ENCODE results near the gene DNAH17.

DNAH17 gene, protein sequence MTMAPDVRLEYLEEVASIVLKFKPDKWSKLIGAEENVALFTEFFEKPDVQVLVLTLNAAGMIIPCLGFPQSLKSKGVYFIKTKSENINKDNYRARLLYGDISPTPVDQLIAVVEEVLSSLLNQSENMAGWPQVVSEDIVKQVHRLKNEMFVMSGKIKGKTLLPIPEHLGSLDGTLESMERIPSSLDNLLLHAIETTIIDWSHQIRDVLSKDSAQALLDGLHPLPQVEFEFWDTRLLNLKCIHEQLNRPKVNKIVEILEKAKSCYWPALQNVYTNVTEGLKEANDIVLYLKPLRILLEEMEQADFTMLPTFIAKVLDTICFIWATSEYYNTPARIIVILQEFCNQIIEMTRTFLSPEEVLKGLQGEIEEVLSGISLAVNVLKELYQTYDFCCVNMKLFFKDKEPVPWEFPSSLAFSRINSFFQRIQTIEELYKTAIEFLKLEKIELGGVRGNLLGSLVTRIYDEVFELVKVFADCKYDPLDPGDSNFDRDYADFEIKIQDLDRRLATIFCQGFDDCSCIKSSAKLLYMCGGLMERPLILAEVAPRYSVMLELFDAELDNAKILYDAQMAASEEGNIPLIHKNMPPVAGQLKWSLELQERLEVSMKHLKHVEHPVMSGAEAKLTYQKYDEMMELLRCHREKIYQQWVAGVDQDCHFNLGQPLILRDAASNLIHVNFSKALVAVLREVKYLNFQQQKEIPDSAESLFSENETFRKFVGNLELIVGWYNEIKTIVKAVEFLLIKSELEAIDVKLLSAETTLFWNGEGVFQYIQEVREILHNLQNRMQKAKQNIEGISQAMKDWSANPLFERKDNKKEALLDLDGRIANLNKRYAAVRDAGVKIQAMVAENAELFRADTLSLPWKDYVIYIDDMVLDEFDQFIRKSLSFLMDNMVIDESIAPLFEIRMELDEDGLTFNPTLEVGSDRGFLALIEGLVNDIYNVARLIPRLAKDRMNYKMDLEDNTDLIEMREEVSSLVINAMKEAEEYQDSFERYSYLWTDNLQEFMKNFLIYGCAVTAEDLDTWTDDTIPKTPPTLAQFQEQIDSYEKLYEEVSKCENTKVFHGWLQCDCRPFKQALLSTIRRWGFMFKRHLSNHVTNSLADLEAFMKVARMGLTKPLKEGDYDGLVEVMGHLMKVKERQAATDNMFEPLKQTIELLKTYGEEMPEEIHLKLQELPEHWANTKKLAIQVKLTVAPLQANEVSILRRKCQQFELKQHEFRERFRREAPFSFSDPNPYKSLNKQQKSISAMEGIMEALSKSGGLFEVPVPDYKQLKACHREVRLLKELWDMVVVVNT (N-terminal part only)

DNA sequence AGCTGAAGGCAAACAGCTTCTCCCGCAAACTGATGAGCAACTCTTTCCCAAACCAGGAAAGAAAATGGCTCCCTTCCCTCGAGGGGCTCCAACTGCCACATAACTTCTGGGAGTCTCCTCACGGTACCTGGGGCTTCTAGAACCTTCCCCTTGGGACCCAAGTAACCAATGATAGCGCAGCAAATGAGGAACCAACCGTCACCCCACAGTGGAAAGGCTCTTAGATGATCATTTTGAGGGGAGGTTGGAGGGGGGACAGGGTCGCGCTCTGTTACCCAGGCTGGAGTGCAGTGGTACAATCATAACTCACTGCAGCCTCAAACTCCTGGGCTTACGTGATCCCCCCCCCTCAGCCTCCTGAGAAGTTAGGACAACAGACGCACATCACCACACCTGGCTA, at the start of gene DNAH17:
DNAH17 (minus strand) TSS at position 101 of the 400 bp plus-strand sequence. CDS start 2,339 bp downstream, outside the sequence.
- no peak for DNase-seq (ENCODE audit: low read depth in 4 of 4, low spot score in 1 of 4)

DNA sequence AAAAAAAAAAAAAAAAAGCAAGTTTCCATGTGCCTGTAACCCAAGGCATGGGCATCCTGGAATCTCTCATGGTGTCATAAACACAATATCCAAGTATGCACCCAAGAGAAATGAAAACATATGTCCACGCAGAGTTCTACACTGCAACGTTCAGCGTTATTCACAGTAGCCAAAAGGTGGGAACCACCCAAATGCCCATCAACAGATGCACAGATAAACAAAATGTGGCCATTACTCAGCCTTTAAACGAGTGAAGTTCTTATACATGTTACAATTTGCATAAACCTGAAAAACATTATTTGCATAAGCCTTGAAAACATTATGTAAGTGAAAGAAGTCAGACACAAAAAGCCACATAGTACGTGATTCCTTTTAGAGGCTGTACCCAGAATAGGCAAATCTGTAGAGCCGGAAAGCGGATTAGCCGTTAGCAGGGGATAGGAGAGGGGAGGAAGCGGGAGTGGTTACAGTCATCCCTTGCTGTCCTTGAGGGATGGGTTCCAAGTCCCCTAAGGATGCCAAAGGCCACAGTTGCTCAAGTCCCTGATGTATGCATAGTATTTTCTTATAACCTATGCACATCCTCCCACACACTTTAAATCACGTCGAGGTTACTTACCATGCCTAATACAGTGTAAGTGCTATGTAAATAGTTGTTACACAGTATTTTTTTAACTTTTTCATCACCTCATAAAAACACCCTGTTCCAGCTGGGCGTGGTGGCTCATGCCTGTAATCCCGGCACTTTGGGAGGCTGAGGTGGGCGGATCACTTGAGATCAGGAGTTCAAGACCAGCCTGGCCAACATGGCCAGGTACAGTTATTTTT, 47.3 kb upstream of the DNAH17 start:
- DNase-seq (ENCODE audit: low read depth in 4 of 4, low spot score in 1 of 4): no peak

DNA sequence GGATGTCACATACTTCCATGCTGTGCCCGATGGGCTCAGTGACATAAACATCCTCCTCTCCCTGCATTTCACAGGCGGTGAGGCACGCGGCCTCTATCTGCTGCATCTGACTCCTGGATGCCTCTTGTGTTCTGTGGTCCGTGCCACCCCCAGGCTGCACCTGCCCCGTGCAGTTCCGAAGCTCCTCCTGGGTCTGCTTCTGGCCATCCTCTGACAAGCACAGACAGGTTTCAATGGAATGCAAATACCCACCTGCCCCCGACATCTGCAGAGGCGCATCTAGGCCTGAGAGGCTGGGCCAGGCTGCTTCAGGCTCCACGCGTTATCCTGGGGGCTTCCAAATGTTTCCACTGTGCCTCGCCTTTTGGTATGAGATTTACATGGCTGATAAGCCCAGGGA, 46.3 kb upstream of the DNAH17 start:
- DNase-seq (ENCODE audit: low read depth in 4 of 4, low spot score in 1 of 4): no peak

DNA sequence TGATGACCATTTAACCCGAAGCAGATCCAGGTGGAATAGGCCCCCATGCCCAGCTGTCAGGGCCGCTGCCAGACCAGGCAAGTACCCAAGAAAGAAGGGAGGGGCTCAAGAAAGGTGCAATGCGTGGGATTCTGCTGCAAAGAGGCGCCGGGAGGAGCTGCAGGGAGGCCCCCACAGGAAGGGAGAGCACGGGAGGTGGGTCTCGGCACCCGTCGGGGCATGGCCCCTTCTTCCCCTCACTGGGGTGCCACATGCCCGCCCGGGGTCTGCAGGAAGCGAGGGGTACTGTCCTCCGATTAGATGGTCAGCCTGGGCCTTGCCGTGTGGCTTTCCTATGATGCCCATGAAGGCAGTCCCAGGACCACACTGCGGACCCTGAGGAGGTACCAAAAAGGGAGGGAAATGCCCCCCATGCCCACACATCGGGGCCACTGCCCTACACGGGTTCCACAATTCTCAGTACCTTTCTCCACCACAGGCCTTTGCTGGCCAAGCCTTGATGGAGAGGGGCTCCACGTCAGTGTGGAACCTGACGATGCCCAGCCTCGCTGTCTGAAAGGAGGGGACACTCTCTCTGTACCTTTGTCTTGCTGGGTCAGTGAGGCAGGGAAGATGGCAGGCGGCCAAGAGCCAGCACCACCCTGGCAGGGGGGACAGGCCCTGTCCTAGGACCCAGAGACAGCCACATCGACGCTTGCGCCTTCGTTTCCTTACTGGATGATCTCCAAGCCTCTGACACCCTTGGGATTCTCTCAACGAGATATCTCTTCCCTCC, 45.5 kb upstream of the DNAH17 start:
- no peak for DNase-seq (ENCODE audit: low read depth in 4 of 4, low spot score in 1 of 4)

DNA sequence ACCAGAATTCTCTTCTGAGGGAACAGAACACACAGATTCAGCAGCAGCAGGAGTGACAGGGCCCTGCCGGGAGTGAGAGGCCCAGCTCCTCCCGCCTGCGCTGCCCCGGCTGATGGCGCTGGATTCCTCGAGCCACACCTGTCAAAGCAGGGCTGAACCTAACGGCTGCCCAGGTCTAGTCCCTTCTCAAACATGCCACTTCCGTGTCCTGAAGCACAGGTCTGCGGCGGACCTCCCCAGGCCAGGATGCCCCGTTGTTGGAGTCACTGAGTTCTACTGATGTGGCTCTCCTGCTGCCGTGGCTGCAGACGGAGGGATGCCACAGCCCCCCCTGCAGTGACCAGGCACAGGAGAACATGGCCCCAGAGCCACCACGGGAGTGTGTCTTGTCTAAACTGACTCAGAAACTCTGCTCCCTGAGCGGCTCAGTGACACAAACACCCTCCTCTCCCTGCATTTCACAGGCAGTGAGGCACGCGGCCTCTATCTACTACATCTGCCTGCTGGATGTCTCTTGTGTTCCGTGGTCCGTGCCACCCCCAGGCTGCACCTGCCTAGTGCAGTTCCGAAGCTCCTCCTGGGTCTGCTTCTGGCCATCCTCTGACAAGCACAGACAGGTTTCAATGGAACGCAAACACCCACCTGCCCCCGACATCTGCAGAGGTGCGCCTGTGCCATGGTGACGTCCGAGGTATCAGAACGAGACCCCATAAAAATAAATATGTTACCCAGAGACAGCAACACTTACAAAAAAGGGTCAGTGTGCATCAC, 44.7 kb upstream of the DNAH17 start:
- DNase-seq (ENCODE audit: low read depth in 4 of 4, low spot score in 1 of 4): no peak

DNA sequence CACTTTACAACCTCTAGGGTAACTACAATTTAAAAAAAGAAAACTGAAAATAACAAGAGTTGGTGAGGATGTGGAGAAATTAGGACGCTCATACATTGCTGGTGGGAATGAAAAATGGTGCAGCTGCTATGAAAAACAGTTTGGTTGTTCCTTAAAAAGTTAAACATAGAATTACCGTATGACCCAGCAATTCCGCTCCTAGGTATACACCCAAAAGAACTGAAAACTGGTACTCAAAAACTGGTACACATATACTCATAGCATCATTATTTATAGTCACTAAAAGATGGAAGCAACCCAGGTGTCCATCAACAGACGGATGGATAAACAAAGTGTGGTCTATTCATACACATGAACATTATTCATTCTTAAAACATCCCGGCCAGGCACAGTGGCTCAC, 42.9 kb upstream of the DNAH17 start:
- no peak for DNase-seq (ENCODE audit: low read depth in 4 of 4, low spot score in 1 of 4)

DNA sequence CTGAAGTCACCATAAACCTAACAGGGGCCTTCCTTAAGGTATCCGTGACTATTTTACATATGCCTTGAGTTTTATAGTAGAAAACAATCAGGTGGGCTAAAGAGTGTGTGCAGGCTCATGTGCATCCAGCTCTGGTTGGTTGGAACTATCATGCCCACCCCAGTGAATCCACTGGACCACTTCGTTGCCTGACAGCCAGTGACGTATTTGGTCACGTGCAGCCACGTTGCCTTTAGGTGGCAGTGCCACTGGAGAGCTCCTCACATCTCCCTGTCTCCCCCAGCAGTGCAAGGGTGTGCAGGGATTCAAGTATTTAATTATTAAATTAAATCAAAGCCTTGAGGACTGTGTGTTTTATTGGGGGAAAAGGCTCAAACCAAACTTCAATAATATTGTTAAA, 42.1 kb upstream of the DNAH17 start:
- DNase-seq (ENCODE audit: low read depth in 4 of 4, low spot score in 1 of 4): no peak

DNA sequence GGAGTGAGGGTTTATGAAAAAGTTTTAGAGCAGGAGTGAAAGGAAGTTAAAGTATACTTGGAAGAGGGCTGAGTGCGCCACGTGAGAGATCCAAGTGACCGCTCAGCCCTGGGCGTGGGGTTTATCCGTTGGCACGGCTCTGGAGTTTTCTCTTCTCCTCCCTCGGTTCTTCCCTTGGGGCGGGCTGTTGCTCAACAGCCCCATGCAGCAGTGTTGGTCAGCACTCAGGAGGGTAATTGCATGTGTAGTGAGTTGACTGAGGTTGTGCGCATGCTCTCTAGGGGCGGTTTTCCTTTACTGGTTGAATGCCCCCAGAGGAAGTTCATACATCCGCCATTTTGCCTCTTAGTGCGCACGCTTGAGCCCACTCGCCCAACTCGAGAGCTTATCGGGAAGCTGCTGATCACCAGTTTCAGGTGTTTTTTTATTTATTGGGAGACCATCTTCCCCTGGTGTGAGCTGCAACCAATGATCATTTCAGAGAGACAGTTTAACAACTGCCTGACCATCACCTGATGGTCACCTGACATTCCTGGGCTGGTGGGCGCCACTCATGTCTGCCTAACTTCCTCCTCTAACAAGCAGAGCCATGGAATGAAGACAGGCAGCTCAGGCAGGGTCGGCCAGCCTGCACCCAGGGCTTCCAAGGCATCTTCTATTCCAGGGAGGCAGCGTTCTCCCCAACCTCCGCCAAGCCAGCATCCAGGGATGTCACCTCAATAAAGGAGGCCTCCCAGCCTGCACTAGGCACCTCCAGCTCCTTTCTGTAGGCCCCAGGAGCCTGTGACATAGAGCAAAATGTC, 41.3 kb upstream of the DNAH17 start:
- DNase-seq (ENCODE audit: low read depth in 4 of 4, low spot score in 1 of 4): no peak

DNA sequence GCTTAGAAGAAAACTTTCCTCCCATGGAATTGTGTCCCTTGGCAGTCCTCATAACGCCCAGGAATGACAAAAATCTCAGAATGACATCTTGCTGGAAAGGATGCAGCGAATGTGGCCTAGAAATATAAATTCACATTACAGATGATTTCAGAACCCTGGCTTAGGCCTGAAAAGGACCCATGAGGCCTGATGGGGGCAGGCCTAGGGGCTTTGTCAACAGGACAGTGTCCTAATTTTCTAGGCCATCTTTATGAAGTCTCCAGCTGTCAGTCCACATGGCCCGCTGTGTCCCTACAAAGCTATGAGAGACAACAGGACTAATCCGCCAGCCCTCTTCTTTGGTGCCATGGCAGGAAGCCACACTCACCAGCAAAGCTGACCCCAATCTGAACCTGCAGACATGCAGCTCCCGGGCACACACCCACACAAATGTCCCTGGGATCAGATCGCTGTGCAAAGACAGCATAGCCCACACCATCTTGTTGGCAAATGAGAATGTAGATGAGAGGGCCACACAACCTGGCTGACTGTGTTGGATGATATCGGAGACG, 40.4 kb upstream of the DNAH17 start:
- DNase-seq (ENCODE audit: low read depth in 4 of 4, low spot score in 1 of 4): no peak

DNA sequence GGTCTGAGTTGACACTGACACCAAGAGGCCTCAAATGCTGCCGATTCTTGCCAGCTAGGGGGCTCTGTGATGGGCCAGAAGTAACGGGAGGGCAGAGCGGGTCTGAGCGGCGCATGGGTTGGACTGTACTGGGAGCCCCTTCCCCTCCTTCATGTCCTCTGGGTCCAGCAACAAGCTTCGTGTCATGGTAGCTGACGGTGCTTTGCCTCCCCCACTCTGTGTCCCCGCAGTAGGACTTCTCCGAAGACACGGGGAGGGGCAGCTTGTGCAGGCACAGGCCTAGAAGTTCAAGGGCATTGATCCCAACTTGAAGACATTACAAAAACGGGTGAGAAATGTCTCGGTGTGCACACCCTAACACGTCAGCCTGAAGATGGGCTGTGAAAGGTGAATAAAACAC, 39.8 kb upstream of the DNAH17 start:
- no peak for DNase-seq (ENCODE audit: low read depth in 4 of 4, low spot score in 1 of 4)

DNA sequence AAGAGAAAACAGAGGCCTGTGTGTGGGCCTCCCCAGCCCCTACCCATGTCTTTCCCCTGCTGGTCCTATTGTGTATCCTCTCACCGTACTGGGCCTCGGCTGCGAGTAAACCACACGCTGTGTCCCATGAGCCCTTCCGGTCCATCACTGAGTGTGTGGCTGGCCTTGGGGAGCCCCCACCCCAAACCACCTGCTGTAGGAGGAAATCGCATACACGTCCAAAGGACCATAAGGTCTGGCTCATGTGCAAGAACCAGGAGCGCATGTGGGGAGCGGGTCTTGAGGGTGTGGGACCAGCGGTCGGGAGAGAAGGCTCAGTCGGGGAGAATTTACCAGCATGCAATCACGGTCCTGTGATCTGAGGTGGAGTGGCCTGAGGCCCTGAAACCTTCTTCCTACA, 38.4 kb upstream of the DNAH17 start:
- no peak for DNase-seq (ENCODE audit: low read depth in 4 of 4, low spot score in 1 of 4)

DNA sequence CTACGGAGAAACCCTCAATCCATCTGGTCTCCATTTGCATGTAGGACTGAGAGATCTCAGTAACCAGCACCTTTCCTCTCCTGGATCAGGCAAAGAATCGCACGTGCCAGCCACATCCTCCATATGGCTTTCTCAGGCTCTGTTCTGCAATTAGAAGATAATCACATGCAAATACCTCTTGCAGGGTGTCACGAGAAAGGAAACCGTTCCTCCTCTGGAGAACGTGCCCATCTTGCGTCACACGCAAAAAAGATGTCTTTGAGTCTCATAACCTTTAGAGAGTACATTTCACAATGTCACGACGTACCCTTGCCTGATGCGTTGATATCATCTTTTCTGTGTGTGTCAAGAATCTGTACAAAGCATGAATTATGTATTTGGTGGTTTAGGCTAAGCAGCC, 36.2 kb upstream of the DNAH17 start:
- DNase-seq (ENCODE audit: low read depth in 4 of 4, low spot score in 1 of 4): no peak

DNA sequence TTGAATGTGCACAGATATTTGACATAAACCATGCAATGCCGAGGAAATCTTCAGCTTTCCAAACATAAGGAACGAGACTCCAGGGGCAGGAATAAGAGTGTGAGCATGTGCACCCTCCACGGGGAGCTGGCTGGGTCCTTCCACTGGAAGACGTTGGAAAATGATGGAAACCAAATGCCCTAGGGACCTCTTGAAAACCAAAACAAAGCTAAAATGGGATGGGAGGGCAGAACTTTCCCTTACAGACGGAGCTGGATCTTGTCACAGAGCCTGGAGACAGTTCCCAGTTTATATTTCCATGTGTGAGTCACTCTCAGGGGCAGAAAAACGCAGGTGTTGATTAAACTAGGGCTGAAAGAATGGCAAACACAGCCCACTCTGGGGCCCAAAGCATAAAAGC, 34.4 kb upstream of the DNAH17 start:
- no peak for DNase-seq (ENCODE audit: low read depth in 4 of 4, low spot score in 1 of 4)

DNA sequence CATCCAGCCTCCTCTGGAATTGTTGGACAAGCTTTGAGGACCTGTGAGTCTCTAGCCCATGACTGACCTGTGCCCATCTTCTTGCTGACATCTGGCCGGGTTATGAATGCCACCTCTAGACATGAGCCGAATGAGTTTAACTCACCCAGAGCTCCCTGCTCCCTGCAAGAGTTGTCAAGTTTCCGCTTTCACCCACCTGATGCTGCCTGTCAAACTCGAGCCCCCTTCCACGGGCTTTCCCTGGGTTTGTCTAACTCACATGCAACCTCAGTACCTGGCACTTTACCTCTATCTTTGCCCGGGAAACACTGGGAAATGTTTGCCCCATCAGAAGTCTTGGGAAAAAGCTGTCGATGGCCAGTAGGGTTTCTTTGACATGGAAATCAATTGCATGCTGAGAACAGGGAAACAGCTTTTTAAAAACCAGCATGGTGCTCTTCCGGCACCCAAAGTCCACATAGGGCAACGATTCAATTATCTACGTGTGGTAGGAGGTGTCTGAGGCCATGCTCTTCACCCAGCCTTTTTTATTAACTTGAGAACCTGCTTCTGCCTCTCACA, 33.8 kb upstream of the DNAH17 start:
- DNase-seq (ENCODE audit: low read depth in 4 of 4, low spot score in 1 of 4): no peak

DNA sequence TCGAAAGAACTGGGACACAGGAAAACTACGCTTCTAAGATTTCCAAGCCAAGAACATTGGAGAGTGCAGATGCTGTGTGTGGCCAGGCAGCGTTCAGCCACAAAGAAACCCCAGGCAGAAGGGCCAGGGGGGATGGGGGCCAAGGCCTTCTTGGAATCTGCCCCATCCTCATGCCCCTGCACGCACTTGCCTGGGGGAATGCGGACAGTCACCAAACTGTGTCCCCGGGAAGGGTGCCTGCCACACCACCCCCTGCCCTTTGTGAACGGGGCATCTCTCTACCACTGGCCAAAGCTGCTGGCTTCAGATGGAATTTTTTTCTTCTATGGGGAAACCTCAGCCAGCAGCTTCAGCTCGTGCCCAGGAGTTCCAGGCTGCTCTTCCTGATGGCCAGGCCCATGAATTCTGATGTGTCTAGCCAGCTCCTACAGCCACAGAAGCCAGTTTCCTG, 32.0 kb upstream of the DNAH17 start:
- DNase-seq (ENCODE audit: low read depth in 4 of 4, low spot score in 1 of 4): no peak

DNA sequence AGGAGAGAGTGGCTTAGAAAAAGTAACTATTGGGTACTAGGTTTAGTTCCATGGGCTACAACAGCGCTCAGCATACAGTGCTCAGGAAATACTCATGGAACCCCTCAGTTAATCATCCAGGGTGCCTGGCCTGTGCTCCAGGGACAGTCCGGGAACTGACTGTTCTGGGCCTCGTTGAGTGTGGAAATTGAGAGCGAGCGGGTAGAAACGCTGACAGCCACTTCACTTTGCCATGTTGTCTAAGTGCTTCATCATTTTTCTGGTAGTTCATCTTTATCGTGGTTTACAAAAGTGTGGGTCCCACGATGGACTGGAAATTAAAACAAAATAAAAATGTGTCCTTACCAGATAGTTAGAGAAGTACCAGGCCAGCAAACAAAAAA, 31.6 kb upstream of the DNAH17 start:
- no peak for DNase-seq (ENCODE audit: low read depth in 4 of 4, low spot score in 1 of 4)

DNA sequence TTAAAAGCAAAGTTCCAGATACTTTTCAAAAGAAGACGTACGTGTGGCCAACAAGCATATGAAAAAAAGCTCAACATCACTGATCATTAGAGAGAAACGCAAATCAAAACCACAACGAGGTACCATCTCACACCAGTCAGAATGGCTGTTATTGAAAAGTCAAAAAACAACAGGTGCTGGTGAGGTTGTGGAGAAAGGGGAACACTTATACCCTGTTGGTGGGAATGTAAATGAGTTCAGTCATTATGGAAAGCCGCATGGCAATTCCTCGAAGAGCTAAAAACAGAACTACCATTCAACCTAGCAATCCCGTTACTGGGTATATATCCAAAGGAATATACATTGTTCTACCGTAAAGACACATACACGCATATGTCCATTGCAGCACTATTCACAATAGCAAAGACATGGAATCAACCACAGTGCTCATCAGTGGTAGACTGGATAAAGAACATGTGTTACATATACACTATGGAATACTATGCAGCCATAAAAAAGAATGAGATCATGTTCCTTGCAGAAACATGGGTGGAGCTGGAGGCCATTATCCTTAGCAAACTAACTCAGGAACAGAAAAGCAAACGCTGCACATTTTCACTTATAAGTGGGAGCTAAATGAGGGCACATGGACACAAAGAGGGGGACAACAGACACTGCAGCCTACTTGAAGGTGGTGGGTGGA, 31.1 kb upstream of the DNAH17 start:
- DNase-seq (ENCODE audit: low read depth in 4 of 4, low spot score in 1 of 4): no peak
